Measurements from ENCODE around the gene CTNNA2.

CTNNA2 gene

DNA sequence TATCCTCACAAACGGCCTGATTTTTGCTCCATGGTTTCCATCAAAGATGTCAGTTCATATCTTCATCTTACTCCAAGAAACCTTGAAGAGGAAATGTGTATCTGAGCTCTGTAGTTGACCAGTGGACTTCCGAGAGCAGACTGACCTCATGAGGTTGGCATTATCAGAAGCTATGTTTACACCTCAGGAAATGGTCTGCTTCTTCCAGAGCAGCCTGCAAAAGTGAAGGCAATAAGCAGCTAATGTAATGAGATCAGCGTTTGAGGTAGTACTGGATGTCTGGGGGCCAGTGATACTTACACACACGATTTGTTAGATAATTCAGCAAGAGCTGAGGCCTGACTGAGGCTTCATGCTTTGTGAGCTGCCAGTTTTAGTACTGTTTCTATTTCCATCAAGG lies 602.0 kb downstream of the CTNNA2 start:
- TF ChIP-seq TCF4 (CRISPR knock-in tag; IDR thresholded peaks at IDR 0.05; ENCODE audit: borderline replicate concordance) (no peak), ZC3H10 (CRISPR knock-in tag; IDR thresholded peaks at IDR 0.05) (no peak), GLIS3 (CRISPR knock-in tag; IDR thresholded peaks at IDR 0.05) (no peak)
- TF ChIP-seq, protein P1, sequence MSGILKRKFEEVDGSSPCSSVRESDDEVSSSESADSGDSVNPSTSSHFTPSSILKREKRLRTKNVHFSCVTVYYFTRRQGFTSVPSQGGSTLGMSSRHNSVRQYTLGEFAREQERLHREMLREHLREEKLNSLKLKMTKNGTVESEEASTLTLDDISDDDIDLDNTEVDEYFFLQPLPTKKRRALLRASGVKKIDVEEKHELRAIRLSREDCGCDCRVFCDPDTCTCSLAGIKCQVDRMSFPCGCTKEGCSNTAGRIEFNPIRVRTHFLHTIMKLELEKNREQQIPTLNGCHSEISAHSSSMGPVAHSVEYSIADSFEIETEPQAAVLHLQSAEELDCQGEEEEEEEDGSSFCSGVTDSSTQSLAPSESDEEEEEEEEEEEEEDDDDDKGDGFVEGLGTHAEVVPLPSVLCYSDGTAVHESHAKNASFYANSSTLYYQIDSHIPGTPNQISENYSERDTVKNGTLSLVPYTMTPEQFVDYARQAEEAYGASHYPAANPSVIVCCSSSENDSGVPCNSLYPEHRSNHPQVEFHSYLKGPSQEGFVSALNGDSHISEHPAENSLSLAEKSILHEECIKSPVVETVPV (CRISPR knock-in tag; IDR thresholded peaks at IDR 0.05) = no peak
- ATAC-seq = no peak

GRCh38 chr2:80117401-80117800 lies 604.5 kb downstream of the CTNNA2 start:
- TF ChIP-seq ZC3H10 (CRISPR knock-in tag; IDR thresholded peaks at IDR 0.05) = no peak
- TF ChIP-seq, protein P1 (CRISPR knock-in tag; IDR thresholded peaks at IDR 0.05) = no peak
- no peak for TF ChIP-seq OSR1 (CRISPR knock-in tag; IDR thresholded peaks at IDR 0.05)
- TF ChIP-seq CREB5 (CRISPR knock-in tag; IDR thresholded peaks at IDR 0.05; ENCODE audit: low read depth) = no peak
- TF ChIP-seq ZNF565 (CRISPR knock-in tag; conservative IDR thresholded peaks at IDR 0.05; ENCODE audit: low read depth) = no peak
- TF ChIP-seq ZFP3 (CRISPR knock-in tag; IDR thresholded peaks at IDR 0.05) = no peak
- TF ChIP-seq RARB (CRISPR knock-in tag; IDR thresholded peaks at IDR 0.05) = no peak
- no peak for TF ChIP-seq ZNF70 (CRISPR knock-in tag; IDR thresholded peaks at IDR 0.05)
- TF ChIP-seq ZFP30 (CRISPR knock-in tag; IDR thresholded peaks at IDR 0.05) = no peak
- no peak for TF ChIP-seq GLIS3 (CRISPR knock-in tag; IDR thresholded peaks at IDR 0.05)
- TF ChIP-seq ESRRG (CRISPR knock-in tag; IDR thresholded peaks at IDR 0.05) = no peak
- TF ChIP-seq PPARA (CRISPR knock-in tag; IDR thresholded peaks at IDR 0.05; ENCODE audit: borderline replicate concordance) = no peak
- TF ChIP-seq SNAI2 (CRISPR knock-in tag; IDR thresholded peaks at IDR 0.05) = no peak
- TF ChIP-seq, protein P2, sequence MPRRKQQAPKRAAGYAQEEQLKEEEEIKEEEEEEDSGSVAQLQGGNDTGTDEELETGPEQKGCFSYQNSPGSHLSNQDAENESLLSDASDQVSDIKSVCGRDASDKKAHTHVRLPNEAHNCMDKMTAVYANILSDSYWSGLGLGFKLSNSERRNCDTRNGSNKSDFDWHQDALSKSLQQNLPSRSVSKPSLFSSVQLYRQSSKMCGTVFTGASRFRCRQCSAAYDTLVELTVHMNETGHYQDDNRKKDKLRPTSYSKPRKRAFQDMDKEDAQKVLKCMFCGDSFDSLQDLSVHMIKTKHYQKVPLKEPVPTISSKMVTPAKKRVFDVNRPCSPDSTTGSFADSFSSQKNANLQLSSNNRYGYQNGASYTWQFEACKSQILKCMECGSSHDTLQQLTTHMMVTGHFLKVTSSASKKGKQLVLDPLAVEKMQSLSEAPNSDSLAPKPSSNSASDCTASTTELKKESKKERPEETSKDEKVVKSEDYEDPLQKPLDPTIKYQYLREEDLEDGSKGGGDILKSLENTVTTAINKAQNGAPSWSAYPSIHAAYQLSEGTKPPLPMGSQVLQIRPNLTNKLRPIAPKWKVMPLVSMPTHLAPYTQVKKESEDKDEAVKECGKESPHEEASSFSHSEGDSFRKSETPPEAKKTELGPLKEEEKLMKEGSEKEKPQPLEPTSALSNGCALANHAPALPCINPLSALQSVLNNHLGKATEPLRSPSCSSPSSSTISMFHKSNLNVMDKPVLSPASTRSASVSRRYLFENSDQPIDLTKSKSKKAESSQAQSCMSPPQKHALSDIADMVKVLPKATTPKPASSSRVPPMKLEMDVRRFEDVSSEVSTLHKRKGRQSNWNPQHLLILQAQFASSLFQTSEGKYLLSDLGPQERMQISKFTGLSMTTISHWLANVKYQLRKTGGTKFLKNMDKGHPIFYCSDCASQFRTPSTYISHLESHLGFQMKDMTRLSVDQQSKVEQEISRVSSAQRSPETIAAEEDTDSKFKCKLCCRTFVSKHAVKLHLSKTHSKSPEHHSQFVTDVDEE (CRISPR knock-in tag; IDR thresholded peaks at IDR 0.05) = no peak
- no peak for TF ChIP-seq ISL1 (CRISPR knock-in tag; IDR thresholded peaks at IDR 0.05)
- TF ChIP-seq PATZ1 (CRISPR knock-in tag; IDR thresholded peaks at IDR 0.05; ENCODE audit: borderline replicate concordance) = no peak
- TF ChIP-seq TOX (CRISPR knock-in tag; IDR thresholded peaks at IDR 0.05; ENCODE audit: borderline replicate concordance) = no peak
- ATAC-seq = no peak

GRCh38 chr2:80120866-80121265 lies 608.0 kb downstream of the CTNNA2 start:
- TF ChIP-seq PPARA (CRISPR knock-in tag; IDR thresholded peaks at IDR 0.05; ENCODE audit: borderline replicate concordance) (no peak), OSR1 (CRISPR knock-in tag; IDR thresholded peaks at IDR 0.05) (no peak)
- ATAC-seq = no peak

DNA sequence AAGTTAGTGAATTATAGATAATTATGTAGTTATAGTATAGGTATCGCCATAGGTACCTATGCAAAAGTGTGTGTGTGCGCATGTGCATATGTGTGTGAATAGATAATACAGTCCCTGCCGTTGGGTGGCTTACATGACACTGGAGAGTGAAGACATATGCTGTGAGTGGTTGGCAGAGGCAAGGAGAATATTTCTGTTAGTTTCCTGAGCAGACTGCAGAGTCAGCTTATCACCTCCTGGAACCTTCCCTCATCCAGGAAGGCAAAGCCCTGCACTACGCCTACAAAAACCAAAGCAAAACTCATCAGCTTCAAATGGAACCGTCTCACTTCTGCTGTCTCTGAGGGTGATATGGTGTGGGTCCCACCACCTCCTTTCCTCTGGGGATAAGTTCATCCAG lies 609.8 kb downstream of the CTNNA2 start:
- no peak for TF ChIP-seq SNAI2 (CRISPR knock-in tag; IDR thresholded peaks at IDR 0.05)
- TF ChIP-seq, protein P2 (CRISPR knock-in tag; IDR thresholded peaks at IDR 0.05) = no peak
- TF ChIP-seq PPARA (CRISPR knock-in tag; IDR thresholded peaks at IDR 0.05; ENCODE audit: borderline replicate concordance) = no peak
- no peak for TF ChIP-seq OSR1 (CRISPR knock-in tag; IDR thresholded peaks at IDR 0.05)
- TF ChIP-seq CSDC2 (CRISPR knock-in tag; IDR thresholded peaks at IDR 0.05) = no peak
- TF ChIP-seq PATZ1 (CRISPR knock-in tag; IDR thresholded peaks at IDR 0.05; ENCODE audit: borderline replicate concordance) = no peak
- TF ChIP-seq ZFP30 (CRISPR knock-in tag; IDR thresholded peaks at IDR 0.05) = no peak
- no peak for ATAC-seq
